Common myeloid progenitor, CD34-positive (primary cell): ENCODE measurements around the gene PKN3.

Experiments used
- CTCF ChIA-PET: fragments of 350-600 bp; sonication (Branson Sonifier 250); formaldehyde crosslinking; loops from one replicate; lab custom pipeline; 2021; ENCODE audit warnings: antibody characterized with exemption; lab: Charles Lee
- POLR2A ChIA-PET: fragments of 350-600 bp; sonication (Branson Sonifier 250); formaldehyde crosslinking; loops from one replicate; lab custom pipeline; 2021; ENCODE audit warnings: antibody characterized with exemption; lab: Charles Lee
- DNase-seq, 3 donors: peaks; one replicate each; pipeline versions ENCODE4 v3.0.0 to v3.0.0-alpha.2; 2013
- H3K27ac ChIP-seq, 2 experiments: 1 replicate in 1 of 2; 2 replicates in 1 of 2; pipeline ENCODE4 v1.7.0; 2013; ENCODE audit warnings: inconsistent platforms in 2 of 2, low read length in 2 of 2, mild to moderate bottlenecking in 2 of 2, low read depth in 1 of 2, moderate library complexity in 1 of 2; ENCODE audit not compliant: severe bottlenecking in 2 of 2, insufficient read depth in 1 of 2, poor library complexity in 1 of 2
- H3K27me3 ChIP-seq, 5 experiments: replicated peaks in 2 of 5; 1 replicate in 3 of 5; 2 replicates in 2 of 5; pipeline versions ENCODE4 v1.6.1 to v1.7.0; 2013; ENCODE audit warnings: low read length in 4 of 5, mild to moderate bottlenecking in 2 of 5, moderate library complexity in 2 of 5, inconsistent platforms in 1 of 5; ENCODE audit not compliant: insufficient read depth in 5 of 5, control insufficient read depth in 4 of 5
- H3K36me3 ChIP-seq, 4 experiments: 1 replicate in 2 of 4; 2 replicates in 2 of 4; pipeline versions ENCODE4 v1.6.1 to v1.7.0; 2013; ENCODE audit warnings: low read length in 3 of 4, control low read depth in 1 of 4, mild to moderate bottlenecking in 1 of 4; ENCODE audit not compliant: control insufficient read depth in 4 of 4, insufficient read depth in 4 of 4
- H3K4me1 ChIP-seq, 4 experiments: 1 replicate in 3 of 4; 2 replicates in 1 of 4; pipeline versions ENCODE4 v1.6.1 to v1.7.1; 2013; ENCODE audit warnings: low read length in 3 of 4, mild to moderate bottlenecking in 3 of 4, control low read depth in 1 of 4, inconsistent platforms in 1 of 4, moderate library complexity in 1 of 4; ENCODE audit not compliant: control insufficient read depth in 4 of 4, insufficient read depth in 4 of 4; ENCODE audit errors: control extremely low read depth in 1 of 4
- H3K4me3 ChIP-seq, 7 experiments: 1 replicate in 4 of 7; 2 replicates in 3 of 7; pipeline versions ENCODE4 v1.5.1 to v1.7.0; 2013; ENCODE audit warnings: mild to moderate bottlenecking in 7 of 7, low read length in 6 of 7, moderate library complexity in 6 of 7, inconsistent platforms in 2 of 7, low read depth in 2 of 7, control low read depth in 1 of 7; ENCODE audit not compliant: insufficient read depth in 4 of 7, control insufficient read depth in 1 of 7; ENCODE audit errors: extremely low read depth in 1 of 7
- H3K9me3 ChIP-seq, 5 experiments: 1 replicate in 4 of 5; 2 replicates in 1 of 5; pipeline versions ENCODE4 v1.6.1 to v1.7.1; 2013; ENCODE audit warnings: low read length in 4 of 5, mild to moderate bottlenecking in 2 of 5, inconsistent platforms in 1 of 5, low read depth in 1 of 5, moderate library complexity in 1 of 5; ENCODE audit not compliant: control insufficient read depth in 4 of 5, insufficient read depth in 2 of 5; ENCODE audit errors: control extremely low read depth in 1 of 5
- WGBS: methylation state at CpG from one replicate; pipeline ENCODE4 v1.1.5; 2013; ENCODE audit not compliant: insufficient coverage; 5-methylcytosine and 5-hydroxymethylcytosine counted together

Gene PKN3

GRCh38 chr9:128727640-128728248 is 25.4 kb downstream of the PKN3 start:
- H3K4me3 ChIP-seq = no peak overlapping the region
- no peak for DNase-seq
- peaks cover 0 to 23% (median 16%) of the 10 kb centered on the region in 4 experiments for H3K4me1 ChIP-seq
- no peaks in the 10 kb centered on the region for H3K9me3 ChIP-seq
- H3K27ac ChIP-seq = no peak overlapping the region
- 89% methylated on average over 5 of the region's 5 CpGs for WGBS
- ChIA-PET POLR2A (no interaction called here), CTCF (no interaction called here)
- H3K27me3 ChIP-seq = no peaks in the 10 kb centered on the region
- H3K36me3 ChIP-seq = peaks cover 4 to 24% (median 7%) of the 10 kb centered on the region in 4 experiments

- POLR2A ChIA-PET = no interaction called here
- CTCF ChIA-PET = no interaction called here
- 88% methylated on average over 7 of the region's 7 CpGs for WGBS
Observed at GRCh38 chr9:128728298-128728697, 26.0 kb downstream of the PKN3 start.

GRCh38 chr9:128729302-128729701 is 27.0 kb downstream of the PKN3 start:
- Histone ChIP-seq H3K27me3 (no peaks in the 10 kb centered on the region), H3K27ac (no peak overlapping the region), H3K4me3 (no peak overlapping the region), H3K9me3 (no peaks in the 10 kb centered on the region), H3K4me1 (peaks cover 0 to 11% (median 10%) of the 10 kb centered on the region in 4 experiments), H3K36me3 (peaks cover 5 to 33% (median 10%) of the 10 kb centered on the region in 4 experiments)
- ChIA-PET POLR2A (interaction anchor here (0.6 kb wide), 1 partner anchor 126 kb away, joined by 3 read pairs; no protein-coding TSS in a partner anchor), CTCF (no interaction called here)
- no peak for DNase-seq
- 84% methylated on average over 4 of the region's 5 CpGs for WGBS

More at GRCh38 chr9:128728298-128728697, 26.0 kb downstream of the PKN3 start:
- DNase-seq = no peak
- Histone ChIP-seq H3K36me3 (peaks cover 5 to 29% (median 10%) of the 10 kb centered on the region in 4 experiments), H3K27ac (no peak overlapping the region), H3K9me3 (no peaks in the 10 kb centered on the region), H3K4me3 (no peak overlapping the region), H3K27me3 (no peaks in the 10 kb centered on the region), H3K4me1 (peaks cover 0 to 17% (median 11%) of the 10 kb centered on the region in 4 experiments)

DNA sequence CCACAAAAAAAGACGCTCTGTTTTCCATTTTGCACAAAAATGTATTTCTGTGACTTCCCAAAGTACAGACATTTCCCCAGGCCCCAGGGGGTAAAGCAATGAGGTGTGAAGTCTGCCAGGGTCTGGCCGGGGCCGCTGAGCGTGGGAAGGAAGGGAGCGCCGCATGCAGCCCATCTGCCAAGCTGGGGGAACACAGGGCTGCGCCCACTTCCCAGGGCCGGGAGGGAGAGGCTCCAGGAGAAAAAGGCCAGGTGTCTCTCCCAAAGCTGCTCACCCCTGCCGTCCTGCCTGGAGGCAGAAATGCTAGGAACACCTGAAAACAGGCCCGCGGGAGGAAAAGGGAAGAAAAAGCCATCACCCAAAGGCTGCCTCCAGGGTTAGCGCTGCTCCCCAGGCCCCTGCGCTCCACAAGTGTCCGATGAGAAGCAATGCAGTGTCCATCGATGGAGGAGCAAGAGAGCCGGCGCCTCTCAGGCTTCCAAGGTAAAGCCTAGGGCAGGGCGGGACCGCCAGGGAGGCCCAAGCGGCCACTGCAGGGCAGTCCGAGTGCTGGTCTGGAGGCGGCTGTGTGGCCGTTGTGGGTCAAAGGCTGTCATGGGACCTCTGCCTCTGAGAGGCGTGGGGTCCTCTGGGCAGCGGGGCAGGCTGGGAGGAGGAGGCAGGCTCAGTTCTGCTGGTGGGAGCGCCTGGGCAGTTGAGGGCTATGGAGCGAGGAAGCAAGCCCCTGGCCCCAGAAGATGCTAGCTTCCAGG is 27.6 kb downstream of the PKN3 start:
- H3K27me3 ChIP-seq = no peaks in the 10 kb centered on the region
- H3K36me3 ChIP-seq = peaks cover 8 to 39% (median 12%) of the 10 kb centered on the region in 4 experiments
- no peak overlapping the region for H3K4me3 ChIP-seq
- CTCF ChIA-PET = no interaction called here
- POLR2A ChIA-PET = no interaction called here
- no peaks in the 10 kb centered on the region for H3K9me3 ChIP-seq
- WGBS = 99% methylated on average over 25 of the region's 27 CpGs
- no peak for DNase-seq
- H3K27ac ChIP-seq = no peak overlapping the region
- peaks cover 0 to 5% (median 3%) of the 10 kb centered on the region in 4 experiments for H3K4me1 ChIP-seq

DNA sequence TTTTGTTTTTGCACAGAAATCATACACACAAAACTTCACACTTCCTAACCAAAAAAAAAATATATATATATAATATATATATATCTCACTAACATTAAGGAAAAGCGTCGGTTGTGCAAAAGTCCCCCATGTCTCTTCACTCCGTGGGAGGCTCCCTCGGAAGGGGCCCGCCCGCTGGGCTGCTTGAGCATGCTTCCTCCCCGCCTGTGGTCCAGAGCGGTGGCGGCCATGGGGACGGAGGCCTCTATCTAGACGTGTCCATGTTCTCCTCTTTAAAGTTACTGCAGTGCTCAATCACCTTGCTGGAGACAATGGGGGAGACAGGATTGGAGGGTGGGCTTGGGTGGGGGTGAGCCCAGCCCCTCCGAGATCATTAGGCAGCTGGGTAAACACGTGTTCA is 28.8 kb downstream of the PKN3 start:
- POLR2A ChIA-PET = no interaction called here
- no peak overlapping the region for H3K27ac ChIP-seq
- H3K4me3 ChIP-seq = no peak overlapping the region
- CTCF ChIA-PET = interaction anchor here (0.7 to 1.2 kb wide), 2 partner anchors 34 to 88 kb away, joined by 3 read pairs; no protein-coding TSS in a partner anchor
- H3K4me1 ChIP-seq = peaks cover 0 to 2% (median 0%) of the 10 kb centered on the region in 4 experiments
- no peaks in the 10 kb centered on the region for H3K27me3 ChIP-seq
- H3K9me3 ChIP-seq = no peaks in the 10 kb centered on the region
- WGBS = 100% methylated on average over 8 of the region's 13 CpGs
- peaks cover 11 to 46% (median 15%) of the 10 kb centered on the region in 4 experiments for H3K36me3 ChIP-seq
- DNase-seq = no peak

DNA sequence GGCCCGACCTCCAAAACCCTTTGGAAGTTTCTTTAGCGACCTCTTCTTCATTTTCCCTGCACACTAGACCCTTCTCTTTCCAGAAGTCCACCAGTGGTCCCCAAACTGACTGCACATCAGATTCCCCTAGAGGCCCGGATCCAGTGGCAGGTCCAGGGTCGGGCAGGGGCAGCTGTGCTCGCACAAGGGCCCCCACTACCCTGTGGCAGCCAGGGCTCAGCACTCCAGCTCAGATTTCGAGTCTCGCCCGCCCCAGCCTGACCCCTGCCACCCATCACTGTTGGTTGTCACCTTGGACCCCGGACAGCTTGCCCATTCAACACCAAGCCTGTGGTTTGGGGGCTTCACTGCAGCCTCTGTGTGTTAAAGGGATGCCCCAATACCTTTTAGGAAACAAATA is 29.4 kb downstream of the PKN3 start:
- CTCF ChIA-PET = interaction anchor here (0.7 to 1.2 kb wide), 2 partner anchors 33 to 87 kb away, joined by 3 read pairs; no protein-coding TSS in a partner anchor
- Histone ChIP-seq H3K9me3 (no peaks in the 10 kb centered on the region), H3K4me1 (peaks cover 0 to 2% (median 0%) of the 10 kb centered on the region in 4 experiments), H3K36me3 (peaks cover 11 to 46% (median 15%) of the 10 kb centered on the region in 4 experiments), H3K27ac (no peak overlapping the region), H3K27me3 (no peaks in the 10 kb centered on the region), H3K4me3 (no peak overlapping the region)
- no peak for DNase-seq
- WGBS = 87% methylated on average over 9 of the region's 9 CpGs
- POLR2A ChIA-PET = no interaction called here

- Histone ChIP-seq H3K27ac (no peak overlapping the region), H3K4me3 (no peak overlapping the region), H3K27me3 (no peaks in the 10 kb centered on the region), H3K36me3 (peaks cover 11 to 50% (median 18%) of the 10 kb centered on the region in 4 experiments), H3K9me3 (no peaks in the 10 kb centered on the region), H3K4me1 (peaks cover 0 to 2% (median 0%) of the 10 kb centered on the region in 4 experiments)
- DNase-seq = no peak
- ChIA-PET POLR2A (no interaction called here), CTCF (interaction anchor here (0.9 to 3.0 kb wide), 9 partner anchors 8 to 97 kb away, joined by 3 to 11 read pairs (median 5); partner anchors contain the start of genes ENDOG, SPOUT1 and ZDHHC12)
- WGBS = 96% methylated on average over 10 of the region's 13 CpGs
Observed at GRCh38 chr9:128732576-128732975, 30.3 kb downstream of the PKN3 start.
